ENCODE measurements around the gene DLG2.

DNA sequence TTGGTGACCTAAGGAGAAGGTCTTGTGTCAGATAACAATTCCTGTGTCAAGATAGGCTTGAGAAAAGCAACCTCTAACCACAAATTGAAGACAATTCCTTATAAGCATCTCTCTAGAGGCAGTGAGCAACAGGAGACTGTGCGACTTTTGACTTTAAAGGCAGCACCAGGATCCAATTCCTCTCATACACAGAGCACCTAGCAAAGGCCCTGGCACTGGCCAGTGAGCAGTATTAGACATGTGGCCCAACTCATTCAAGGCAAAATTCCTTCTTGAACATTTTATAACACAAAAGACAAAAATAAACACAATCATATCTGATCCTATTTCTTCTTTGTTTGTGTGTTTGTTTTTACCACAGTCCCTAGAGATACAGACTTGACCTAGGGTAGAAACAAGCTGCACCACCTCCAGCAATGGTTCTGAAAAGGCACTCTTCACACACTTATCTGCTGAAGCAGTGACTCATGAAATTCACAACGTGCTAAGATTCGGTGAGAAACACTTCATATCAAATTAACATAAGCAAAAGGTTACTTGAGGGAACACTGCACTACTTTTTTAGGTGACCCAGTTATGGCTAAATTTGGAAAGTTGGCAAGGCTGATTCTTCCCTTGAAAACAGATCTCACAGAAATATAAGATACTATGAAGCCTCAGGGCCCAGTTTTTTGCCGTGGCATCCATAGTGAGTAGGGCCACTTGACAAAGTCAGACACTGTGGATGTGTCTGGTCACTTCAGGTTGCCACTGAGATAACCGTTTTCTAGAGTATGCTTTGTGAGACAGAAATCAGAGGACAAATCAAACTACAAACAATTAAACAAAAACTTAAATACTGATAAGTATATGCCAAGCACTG, 1018.9 kb downstream of the DLG2 start:
- TF ChIP-seq, protein P1, sequence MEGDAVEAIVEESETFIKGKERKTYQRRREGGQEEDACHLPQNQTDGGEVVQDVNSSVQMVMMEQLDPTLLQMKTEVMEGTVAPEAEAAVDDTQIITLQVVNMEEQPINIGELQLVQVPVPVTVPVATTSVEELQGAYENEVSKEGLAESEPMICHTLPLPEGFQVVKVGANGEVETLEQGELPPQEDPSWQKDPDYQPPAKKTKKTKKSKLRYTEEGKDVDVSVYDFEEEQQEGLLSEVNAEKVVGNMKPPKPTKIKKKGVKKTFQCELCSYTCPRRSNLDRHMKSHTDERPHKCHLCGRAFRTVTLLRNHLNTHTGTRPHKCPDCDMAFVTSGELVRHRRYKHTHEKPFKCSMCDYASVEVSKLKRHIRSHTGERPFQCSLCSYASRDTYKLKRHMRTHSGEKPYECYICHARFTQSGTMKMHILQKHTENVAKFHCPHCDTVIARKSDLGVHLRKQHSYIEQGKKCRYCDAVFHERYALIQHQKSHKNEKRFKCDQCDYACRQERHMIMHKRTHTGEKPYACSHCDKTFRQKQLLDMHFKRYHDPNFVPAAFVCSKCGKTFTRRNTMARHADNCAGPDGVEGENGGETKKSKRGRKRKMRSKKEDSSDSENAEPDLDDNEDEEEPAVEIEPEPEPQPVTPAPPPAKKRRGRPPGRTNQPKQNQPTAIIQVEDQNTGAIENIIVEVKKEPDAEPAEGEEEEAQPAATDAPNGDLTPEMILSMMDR (IDR thresholded peaks at IDR 0.05; ENCODE audit: low read length) = no peak
- TF ChIP-seq EZH2 (IDR thresholded peaks at IDR 0.05; ENCODE audit: borderline replicate concordance, low read length) = no peak

All from OCI-LY1 (cell line).